Spleen (tissue), 11 donors: ENCODE results near the gene CBLN4. TPM values are rescaled to one million over a fixed set of nuclear protein-coding genes. Genes with fewer than 3 reads are reported as not detected.

Experiments
- DNase-seq: peaks from one replicate; pipeline ENCODE4 v3.0.0-alpha.2; 2020
- H3K27ac ChIP-seq, 8 donors: fragments of 200-600 bp; sonication (generic) in 7 of 8; 1 replicate in 4 of 8; 2 replicates in 4 of 8; pipeline versions ENCODE4 v1.5.0 to v1.8.0; 2016 to 2021; ENCODE audit warnings: inconsistent platforms in 4 of 8, mild to moderate bottlenecking in 4 of 8, moderate library complexity in 1 of 8
- H3K27me3 ChIP-seq, 7 donors: fragments of 200-600 bp; sonication (generic) in 6 of 7; replicated peaks in 1 of 7; 1 replicate in 4 of 7; 2 replicates in 3 of 7; pipeline versions ENCODE4 v1.5.0 to v1.8.0; 2016 to 2021; ENCODE audit warnings: inconsistent platforms in 3 of 7, mild to moderate bottlenecking in 1 of 7
- H3K36me3 ChIP-seq, 6 donors: fragments of 200-600 bp; sonication (generic) in 5 of 6; 1 replicate in 4 of 6; 2 replicates in 2 of 6; pipeline versions ENCODE4 v1.5.0 to v1.8.0; 2016 to 2021; ENCODE audit warnings: inconsistent platforms in 2 of 6
- H3K4me1 ChIP-seq, 6 donors: fragments of 200-600 bp; sonication (generic) in 5 of 6; 1 replicate in 3 of 6; 2 replicates in 3 of 6; pipeline versions ENCODE4 v1.5.0 to v1.8.0; 2016 to 2021; ENCODE audit warnings: inconsistent platforms in 3 of 6
- H3K4me3 ChIP-seq, 8 donors: fragments of 200-600 bp; sonication (generic) in 7 of 8; 1 replicate in 4 of 8; 2 replicates in 4 of 8; pipeline versions ENCODE4 v1.5.0 to v1.8.0; 2016 to 2021; ENCODE audit warnings: inconsistent platforms in 4 of 8, mild to moderate bottlenecking in 4 of 8, moderate library complexity in 2 of 8
- H3K9me3 ChIP-seq, 8 donors: fragments of 200-600 bp; sonication (generic) in 7 of 8; 1 replicate in 4 of 8; 2 replicates in 4 of 8; pipeline versions ENCODE4 v1.5.0 to v1.8.0; 2016 to 2021; ENCODE audit warnings: inconsistent platforms in 4 of 8
- POLR2A ChIP-seq, 3 donors: fragments of 450-650 bp; IDR thresholded peaks; one replicate each; pipeline ENCODE4 v1.5.1; 2017; ENCODE audit warnings: antibody characterized with exemption in 3 of 3, mild to moderate bottlenecking in 1 of 3
- POLR2AphosphoS5 ChIP-seq, 3 donors: sonication (generic); formaldehyde crosslinking; IDR thresholded peaks; one replicate each; pipeline ENCODE4 v1.5.1; 2017; ENCODE audit warnings: antibody characterized with exemption in 3 of 3
- WGBS, 5 donors: extraction: QIAGEN DNeasy Blood & Tissue Kit in 3 of 5; methylation state at CpG; one replicate each; pipeline versions ENCODE4 v1.1.5 to v1.1.7; 2013 to 2018; 5-methylcytosine and 5-hydroxymethylcytosine counted together
- intact Hi-C: fragments of 100-400 bp; cut with DNase I; formaldehyde crosslinking; loops from one replicate; pipeline ENCODE4 v1.15.0; 2023; ENCODE audit warnings: low total_unique reads
- polyA plus RNA-seq, 3 donors: library from polyadenylated mRNA; stranded (reverse); fragments of 200-250 nt; gene quantifications; one replicate each; pipeline ENCODE4 v1.2.1, GENCODE V29; 2013
- total RNA-seq, 7 donors: library from RNA; depleted of rRNA in 3 of 7; stranded (reverse); fragments of >200 nt in 3 of 7; fragmentation: NEBNext Ultra II Directional in 4 of 7; extraction: Animal tissue kit (Norgen Biotek cat#: 25700) in 4 of 7; gene quantifications; one replicate each; pipeline versions ENCODE4 v1.1.0 to v1.2.1, GENCODE V29; 2016 to 2021
- TF ChIP-seq, protein P1 (sequence below), 11 experiments: fragments of 200-600 bp in 7 of 11; fragments of 450-650 bp in 4 of 11; sonication (generic) in 4 of 11; IDR thresholded peaks in 8 of 11; conservative IDR thresholded peaks in 3 of 11; 1 replicate in 7 of 11; 2 replicates in 4 of 11; pipeline versions ENCODE4 v1.4.0 to v1.8.0; 2016 to 2021; ENCODE audit warnings: antibody characterized with exemption in 11 of 11, inconsistent platforms in 4 of 11, mild to moderate bottlenecking in 1 of 11
- donor health status: healthy with polysubstance abuse.
- donor health status: DM: no; HTN: no; CAD: no; lungs with moderate emphysema.
- donor health status: DM: no; HTN: no; CAD: no.
- donor health status: Bipolar disorder and iron deficiency.
- donor health status: healthy.
- donor health status: DM: no; HTN: no; CAD: no.
- donor health status: DM: yes; HTN: yes; CAD: no.

CBLN4 gene
- total and polyA plus RNA-seq, 10 donors, result 0.03 TPM; not detected in 8

GRCh38 chr20:56001106-56001785 is 4.1 kb downstream of the CBLN4 start:
- no peaks in the 10 kb centered on the region for H3K36me3 ChIP-seq
- no peaks in the 10 kb centered on the region for H3K4me1 ChIP-seq
- no peak overlapping the region for H3K4me3 ChIP-seq
- peaks cover 0 to 25% (median 0%) of the 10 kb centered on the region in 8 donors for H3K9me3 ChIP-seq
- DNase-seq, result no peak
- 56 to 76% (median 64%) methylated on average over 5 of the region's 5 CpGs for WGBS, 5 donors
- intact Hi-C loops, result no loop called here
- H3K27ac ChIP-seq, result no peak overlapping the region
- TF ChIP-seq, protein P1, sequence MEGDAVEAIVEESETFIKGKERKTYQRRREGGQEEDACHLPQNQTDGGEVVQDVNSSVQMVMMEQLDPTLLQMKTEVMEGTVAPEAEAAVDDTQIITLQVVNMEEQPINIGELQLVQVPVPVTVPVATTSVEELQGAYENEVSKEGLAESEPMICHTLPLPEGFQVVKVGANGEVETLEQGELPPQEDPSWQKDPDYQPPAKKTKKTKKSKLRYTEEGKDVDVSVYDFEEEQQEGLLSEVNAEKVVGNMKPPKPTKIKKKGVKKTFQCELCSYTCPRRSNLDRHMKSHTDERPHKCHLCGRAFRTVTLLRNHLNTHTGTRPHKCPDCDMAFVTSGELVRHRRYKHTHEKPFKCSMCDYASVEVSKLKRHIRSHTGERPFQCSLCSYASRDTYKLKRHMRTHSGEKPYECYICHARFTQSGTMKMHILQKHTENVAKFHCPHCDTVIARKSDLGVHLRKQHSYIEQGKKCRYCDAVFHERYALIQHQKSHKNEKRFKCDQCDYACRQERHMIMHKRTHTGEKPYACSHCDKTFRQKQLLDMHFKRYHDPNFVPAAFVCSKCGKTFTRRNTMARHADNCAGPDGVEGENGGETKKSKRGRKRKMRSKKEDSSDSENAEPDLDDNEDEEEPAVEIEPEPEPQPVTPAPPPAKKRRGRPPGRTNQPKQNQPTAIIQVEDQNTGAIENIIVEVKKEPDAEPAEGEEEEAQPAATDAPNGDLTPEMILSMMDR (IDR thresholded peaks at IDR 0.05 in 8 of 11, conservative IDR thresholded peaks at IDR 0.05 in 3 of 11), result no peak
- TF ChIP-seq POLR2AphosphoS5 (IDR thresholded peaks at IDR 0.05) (no peak), POLR2A (IDR thresholded peaks at IDR 0.05) (no peak)
- H3K27me3 ChIP-seq, result peaks cover 0 to 51% (median 36%) of the 10 kb centered on the region in 7 donors

DNA sequence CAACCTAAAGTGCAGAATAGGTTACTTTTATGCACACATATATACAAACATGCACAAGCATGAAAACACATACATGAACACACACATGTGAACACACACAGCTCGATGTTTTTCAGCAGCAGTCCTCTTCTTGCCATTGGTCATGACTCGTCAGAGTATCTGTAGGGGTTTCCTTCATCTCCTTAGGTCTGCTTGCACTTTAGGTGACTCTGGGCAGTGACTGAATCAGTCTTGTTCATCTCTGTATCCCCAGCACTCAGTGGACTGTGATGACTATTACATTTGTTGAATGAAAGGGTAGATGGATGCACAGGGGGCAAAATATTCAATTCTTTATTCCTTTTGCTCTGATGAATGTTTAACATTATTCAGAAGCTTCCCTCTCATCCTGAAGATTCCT is 26.8 kb downstream of the CBLN4 start:
- H3K27ac ChIP-seq, result no peak overlapping the region
- WGBS, 5 donors, result 59 to 86% (median 73%) methylated on average over 2 of the region's 2 CpGs
- TF ChIP-seq POLR2A (IDR thresholded peaks at IDR 0.05) (no peak), POLR2AphosphoS5 (IDR thresholded peaks at IDR 0.05) (no peak)
- TF ChIP-seq, protein P1 (IDR thresholded peaks at IDR 0.05 in 8 of 11, conservative IDR thresholded peaks at IDR 0.05 in 3 of 11), result no peak
- H3K27me3 ChIP-seq, result no peaks in the 10 kb centered on the region
- intact Hi-C loops, result no loop called here
- no peak for DNase-seq
- no peak overlapping the region for H3K4me3 ChIP-seq
- H3K9me3 ChIP-seq, result peaks cover 0 to 14% (median 0%) of the 10 kb centered on the region in 8 donors
- H3K4me1 ChIP-seq, result no peaks in the 10 kb centered on the region
- no peaks in the 10 kb centered on the region for H3K36me3 ChIP-seq

DNA sequence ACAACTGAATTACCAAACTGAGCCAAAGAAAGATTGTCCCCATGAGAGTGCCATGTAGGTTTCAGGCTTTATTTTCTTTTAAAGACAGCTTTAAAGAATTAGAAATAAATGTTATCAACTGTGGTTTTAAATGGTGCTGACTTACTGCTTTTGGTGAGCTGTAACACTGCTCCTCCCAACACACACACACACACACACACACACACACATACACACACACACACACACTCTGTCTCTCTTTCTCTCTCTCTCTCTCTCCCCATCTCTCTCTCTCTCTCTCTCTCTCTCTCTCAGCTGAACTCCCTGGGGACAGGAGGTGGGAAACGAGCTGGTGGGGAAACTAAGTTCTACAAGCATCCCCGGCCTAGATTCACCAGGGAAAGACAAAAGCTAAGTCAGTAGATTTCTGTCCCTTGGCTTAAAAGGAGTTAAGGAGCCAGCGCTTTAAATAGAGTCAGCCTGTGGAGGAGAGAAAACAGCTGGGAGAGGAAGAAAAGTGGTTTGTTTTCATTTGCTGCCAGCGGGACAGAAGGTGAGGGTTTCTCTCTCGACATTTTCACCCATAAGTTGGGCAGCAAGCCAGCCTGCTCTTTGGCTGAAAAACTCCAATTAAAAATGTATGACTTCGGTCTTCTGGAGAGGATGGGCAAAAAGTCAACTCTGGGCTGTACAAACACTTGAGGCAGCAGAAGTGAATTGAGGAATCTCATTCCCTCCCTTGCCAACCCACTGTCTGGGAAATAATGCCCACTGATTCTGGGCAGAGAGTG is 27.4 kb downstream of the CBLN4 start:
- DNase-seq, result no peak
- Histone ChIP-seq H3K9me3 (peaks cover 0 to 9% (median 0%) of the 10 kb centered on the region in 8 donors), H3K36me3 (no peaks in the 10 kb centered on the region), H3K27me3 (no peaks in the 10 kb centered on the region), H3K4me1 (no peaks in the 10 kb centered on the region), H3K4me3 (no peak overlapping the region), H3K27ac (no peak overlapping the region)
- TF ChIP-seq, protein P1 (IDR thresholded peaks at IDR 0.05 in 8 of 11, conservative IDR thresholded peaks at IDR 0.05 in 3 of 11), result no peak
- TF ChIP-seq POLR2AphosphoS5 (IDR thresholded peaks at IDR 0.05) (no peak), POLR2A (IDR thresholded peaks at IDR 0.05) (no peak)
- intact Hi-C loops, result no loop called here
- 44 to 71% (median 59%) methylated on average over 6 of the region's 6 CpGs for WGBS, 5 donors
